ENCODE measurements around the gene PFKFB4.

The PFKFB4 gene

GRCh38 chr3:48528048-48528447, 28.6 kb downstream of the PFKFB4 start:
- no peak for DNase-seq

GRCh38 chr3:48524970-48525369, 31.6 kb downstream of the PFKFB4 start:
- no peak for DNase-seq

DNA sequence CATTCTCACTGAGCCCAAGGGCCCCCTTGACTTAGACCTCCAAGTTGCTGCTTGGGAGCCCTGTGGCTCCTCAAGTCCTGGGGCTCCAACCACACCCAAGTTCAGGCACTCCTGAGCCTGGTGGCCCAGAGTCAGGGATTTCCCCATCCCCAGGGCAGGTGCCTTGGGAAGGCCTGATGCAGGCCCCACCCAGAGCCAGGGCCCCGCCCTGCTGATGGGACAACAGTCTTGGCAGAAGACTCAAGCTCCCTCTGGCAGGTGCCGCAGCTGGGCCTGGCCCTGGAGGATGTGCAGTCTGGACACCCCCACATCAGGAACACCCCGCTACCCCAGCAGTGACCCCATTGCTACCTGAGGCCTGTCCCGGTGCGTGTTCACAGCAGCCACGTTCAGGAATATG, 35.0 kb downstream of the PFKFB4 start:
- DNase-seq, result no peak

DNA sequence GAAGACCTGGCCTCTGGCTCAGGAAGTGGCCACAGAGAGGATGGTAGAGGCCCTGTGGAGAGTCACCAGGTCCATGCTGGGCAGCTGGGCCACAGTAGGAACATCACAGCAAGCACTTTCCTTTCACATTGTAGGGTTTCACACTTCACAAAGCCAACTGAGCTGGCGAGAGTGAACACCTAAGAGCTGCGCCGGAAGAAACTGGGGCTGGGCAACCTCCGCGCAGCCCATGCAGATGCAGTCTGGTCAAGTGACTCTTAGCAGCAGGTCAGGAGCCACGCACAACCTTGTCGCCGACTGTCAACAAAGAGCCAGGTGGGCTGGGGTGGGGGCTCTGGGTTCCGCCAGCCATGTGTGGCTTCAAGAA, 37.3 kb downstream of the PFKFB4 start:
- DNase-seq, result no peak

GRCh38 chr3:48518638-48519276, 37.8 kb downstream of the PFKFB4 start:
- DNase-seq, result no peak

DNA sequence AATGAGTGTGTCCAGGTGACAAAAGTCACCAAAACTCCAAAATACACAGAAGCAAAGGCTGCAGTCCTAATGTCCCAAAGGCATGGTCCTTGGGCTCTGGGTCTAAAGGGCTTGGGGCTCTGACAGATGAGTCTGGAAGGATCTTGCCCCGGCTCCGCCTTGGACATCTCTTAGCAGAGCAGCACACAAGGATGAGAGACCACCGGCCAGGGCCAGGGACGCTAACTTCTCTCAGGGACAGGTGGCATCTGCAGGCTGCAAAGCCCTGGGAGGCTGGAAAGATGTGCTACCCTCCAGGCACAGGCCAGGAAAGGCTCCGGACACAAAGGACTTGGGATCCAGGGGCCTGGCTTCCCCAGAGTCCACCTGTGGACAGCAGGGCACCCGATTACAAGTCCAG, 38.5 kb downstream of the PFKFB4 start:
- no peak for DNase-seq

GRCh38 chr3:48516571-48516970, 40.0 kb downstream of the PFKFB4 start:
- DNase-seq, result no peak

GRCh38 chr3:48514431-48515227, 42.0 kb downstream of the PFKFB4 start:
- DNase-seq, result no peak

GRCh38 chr3:48511551-48511950, 45.1 kb downstream of the PFKFB4 start:
- no peak for DNase-seq

- DNase-seq, result peak; percentile 58
These were observed 49.1 kb downstream of the PFKFB4 start for GRCh38 chr3:48507256-48508061.

- no peak for DNase-seq
These were observed 50.6 kb downstream of the PFKFB4 start for GRCh38 chr3:48505968-48506504.

GRCh38 chr3:48505146-48505545, 51.5 kb downstream of the PFKFB4 start:
- no peak for DNase-seq

DNA sequence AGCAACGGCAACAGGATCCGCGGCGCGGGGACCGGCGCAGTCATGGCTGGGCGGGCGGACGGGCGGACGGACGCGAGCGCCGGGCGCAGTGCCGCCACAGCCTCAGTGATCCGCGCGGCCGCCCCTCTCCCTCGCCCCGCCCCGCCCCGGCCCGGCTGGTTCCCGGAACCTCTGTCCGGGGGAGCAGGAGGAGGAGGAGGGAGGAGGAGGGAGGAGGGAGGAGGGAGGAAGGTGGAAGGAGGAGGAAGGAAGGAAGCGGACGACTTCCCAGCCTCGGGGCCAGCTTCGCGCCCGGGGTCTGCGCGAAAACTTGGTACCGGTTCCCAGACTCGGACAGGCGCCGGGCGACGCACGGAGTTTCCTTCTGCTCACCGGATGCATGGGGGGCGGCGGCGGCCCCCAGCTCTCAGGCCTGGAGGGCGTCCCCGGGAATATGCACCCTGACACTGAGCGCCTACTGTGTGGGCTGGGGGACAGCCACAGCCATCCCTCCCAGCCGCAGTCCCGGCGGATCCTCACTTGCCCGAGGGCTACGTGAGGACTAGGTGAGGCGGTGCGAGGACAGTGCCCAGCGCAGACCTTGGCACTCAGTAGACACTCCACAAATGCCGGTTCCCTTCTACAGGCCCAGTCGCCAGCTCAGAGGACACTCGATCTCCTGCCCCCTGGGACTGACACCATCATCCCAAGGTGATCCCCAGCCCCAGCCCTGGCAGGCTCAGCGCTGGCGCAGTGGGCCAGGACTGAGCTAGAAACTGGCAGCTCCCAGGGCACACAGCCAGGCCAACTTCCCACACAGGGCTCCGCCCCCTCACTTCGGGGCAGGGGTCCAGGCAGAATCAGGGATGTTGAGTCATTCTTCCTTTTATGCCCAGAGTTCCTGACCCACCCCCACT, 52.3 kb downstream of the PFKFB4 start, which contains the start of gene SHISA5:
Gene SHISA5, minus strand, starts transcription at position 124 of the 896 bp plus-strand sequence. Its CDS starts 80 bp downstream, at position 44.
- DNase-seq, result peak; percentile 22

- no peak for DNase-seq
These were observed 53.1 kb downstream of the PFKFB4 start for GRCh38 chr3:48503401-48504050.

- no peak for DNase-seq
These were observed 53.9 kb downstream of the PFKFB4 start for GRCh38 chr3:48502728-48503168.

GRCh38 chr3:48502121-48502520, 54.5 kb downstream of the PFKFB4 start:
- DNase-seq, result no peak

DNA sequence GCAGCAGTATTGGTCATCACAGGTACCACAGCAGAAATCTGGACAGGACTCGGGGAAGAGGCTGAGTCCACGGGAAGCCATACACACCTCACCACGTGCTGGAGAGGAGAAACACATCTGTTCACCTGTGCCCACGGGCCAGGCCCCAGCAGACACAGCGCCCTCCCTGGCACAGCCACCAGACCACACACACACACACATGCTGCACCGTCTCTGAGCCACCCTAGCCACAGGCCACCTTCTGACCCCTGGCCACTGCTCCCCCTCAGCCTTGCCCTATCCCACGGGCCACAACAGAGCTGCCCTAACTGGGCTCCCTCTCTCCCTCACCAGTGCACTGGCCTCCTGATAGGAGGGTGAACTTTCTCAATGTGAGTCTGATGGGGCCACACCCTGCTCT, 55.4 kb downstream of the PFKFB4 start:
- no peak for DNase-seq

DNA sequence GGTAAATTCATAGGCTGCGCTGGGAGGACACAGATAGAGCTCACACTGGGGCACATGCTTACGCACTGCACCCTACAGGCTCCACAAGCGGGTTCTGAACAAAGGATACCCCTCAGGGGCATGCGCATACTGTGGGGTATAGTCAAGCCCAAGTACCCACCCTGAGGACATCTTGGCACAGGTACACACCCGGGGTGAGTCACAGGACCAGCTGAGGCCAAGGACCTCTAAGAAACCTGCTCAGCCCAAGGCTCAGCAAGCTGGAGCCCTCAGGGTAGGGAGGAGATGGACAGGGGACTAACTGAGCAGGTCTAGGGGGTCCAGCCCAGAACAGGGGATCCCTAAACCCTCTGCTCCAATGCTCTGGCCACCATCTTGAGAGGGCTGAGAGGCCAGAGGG, 55.9 kb downstream of the PFKFB4 start:
- no peak for DNase-seq

DNA sequence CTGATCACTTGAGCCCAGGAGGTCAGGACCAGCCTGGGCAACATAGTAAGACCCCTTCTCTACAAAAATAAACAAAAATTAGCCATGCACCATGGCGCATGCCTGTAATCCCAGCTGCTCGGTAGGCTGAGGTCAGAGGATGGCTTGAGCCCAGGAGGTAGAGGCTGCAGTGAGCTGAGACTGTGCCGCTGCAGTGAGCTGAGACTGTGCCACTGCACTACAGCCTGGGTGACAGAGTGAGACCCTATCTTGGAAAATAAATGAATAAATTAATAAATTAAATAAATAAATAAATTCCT, 63.5 kb downstream of the PFKFB4 start:
- no peak for DNase-seq

DNA sequence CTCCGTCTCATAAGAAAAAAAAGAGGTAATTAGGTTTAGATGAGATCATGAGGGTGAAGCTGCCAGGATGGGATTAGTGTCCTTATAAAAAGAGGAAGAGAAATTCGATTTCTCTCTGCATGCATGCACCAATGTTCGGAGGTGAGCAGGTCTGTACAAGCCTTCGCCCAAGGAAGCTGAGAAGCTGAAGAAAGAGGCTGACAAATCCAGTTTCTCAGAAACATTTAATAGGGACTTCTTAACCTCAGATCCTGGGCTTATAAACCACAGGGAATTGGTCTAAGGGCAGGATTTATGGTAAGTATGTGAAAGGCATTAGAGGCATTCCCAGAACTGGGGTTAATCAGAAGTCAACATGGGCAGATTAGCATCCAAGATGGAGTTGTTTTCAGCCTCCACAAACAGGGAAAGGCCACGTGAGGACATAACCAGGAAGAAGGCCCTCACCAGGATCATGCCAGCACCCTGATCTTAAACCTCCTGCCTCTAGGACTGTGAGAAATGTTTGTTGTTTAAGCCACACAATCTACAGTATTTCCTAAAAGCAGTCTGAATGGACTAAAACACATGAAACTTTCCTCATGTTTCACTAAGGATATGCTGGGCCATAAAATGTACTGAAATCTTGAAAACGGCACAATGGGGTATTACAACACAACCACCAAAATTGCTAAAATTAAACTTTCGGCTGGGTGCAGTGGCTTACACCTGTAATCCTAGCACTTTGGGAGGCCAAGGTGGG, 64.0 kb downstream of the PFKFB4 start:
- no peak for DNase-seq

GRCh38 chr3:48486952-48487351, 69.7 kb downstream of the PFKFB4 start:
- DNase-seq, result no peak

All from GDM1 (cell line).